PFSK-1 (cell line): ENCODE data around the gene TEX13D.

Experiments used
- POLR2AphosphoS5 ChIP-seq: IDR thresholded peaks from 2 replicates; pipeline ENCODE4 v1.6.1; 2012; ENCODE audit warnings: low read depth, mild to moderate bottlenecking, control low read depth, low read length, moderate library complexity
- TAF1 ChIP-seq: IDR thresholded peaks from 2 replicates; pipeline ENCODE4 v1.6.1; 2012; ENCODE audit warnings: low read length, control low read depth, borderline replicate concordance; ENCODE audit not compliant: insufficient read depth
- TF ChIP-seq, protein P1 (sequence below), 2 experiments: IDR thresholded peaks; 2 replicates each; pipeline versions ENCODE4 v1.6.1 to v1.8.0; 2011 to 2012; ENCODE audit warnings: low read depth in 2 of 2, low read length in 2 of 2, control low read depth in 1 of 2, inconsistent platforms in 1 of 2, mild to moderate bottlenecking in 1 of 2, moderate library complexity in 1 of 2; ENCODE audit not compliant: insufficient read depth in 1 of 2

DNA sequence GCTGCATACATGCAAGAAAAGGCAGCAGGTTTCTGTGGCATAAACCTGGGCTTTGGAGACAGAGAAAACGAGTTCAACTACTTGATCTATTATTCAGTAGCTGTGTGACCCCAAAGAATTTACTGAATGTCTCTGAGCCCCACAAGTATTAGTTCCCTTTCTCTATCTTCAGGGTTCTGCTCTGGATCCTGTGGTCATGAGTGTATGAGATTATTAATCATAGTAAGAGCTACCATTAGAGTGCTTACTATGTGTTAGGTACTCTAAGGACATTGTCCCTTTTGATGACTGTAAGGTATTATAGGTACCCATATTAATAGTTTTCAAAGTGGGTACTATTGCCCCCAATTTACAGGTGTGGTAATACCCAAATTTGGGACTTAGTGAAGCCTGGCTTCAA lies 5.5 kb downstream of the TEX13D start:
- TF ChIP-seq POLR2AphosphoS5 (no peak), TAF1 (no peak)
- TF ChIP-seq, protein P1, sequence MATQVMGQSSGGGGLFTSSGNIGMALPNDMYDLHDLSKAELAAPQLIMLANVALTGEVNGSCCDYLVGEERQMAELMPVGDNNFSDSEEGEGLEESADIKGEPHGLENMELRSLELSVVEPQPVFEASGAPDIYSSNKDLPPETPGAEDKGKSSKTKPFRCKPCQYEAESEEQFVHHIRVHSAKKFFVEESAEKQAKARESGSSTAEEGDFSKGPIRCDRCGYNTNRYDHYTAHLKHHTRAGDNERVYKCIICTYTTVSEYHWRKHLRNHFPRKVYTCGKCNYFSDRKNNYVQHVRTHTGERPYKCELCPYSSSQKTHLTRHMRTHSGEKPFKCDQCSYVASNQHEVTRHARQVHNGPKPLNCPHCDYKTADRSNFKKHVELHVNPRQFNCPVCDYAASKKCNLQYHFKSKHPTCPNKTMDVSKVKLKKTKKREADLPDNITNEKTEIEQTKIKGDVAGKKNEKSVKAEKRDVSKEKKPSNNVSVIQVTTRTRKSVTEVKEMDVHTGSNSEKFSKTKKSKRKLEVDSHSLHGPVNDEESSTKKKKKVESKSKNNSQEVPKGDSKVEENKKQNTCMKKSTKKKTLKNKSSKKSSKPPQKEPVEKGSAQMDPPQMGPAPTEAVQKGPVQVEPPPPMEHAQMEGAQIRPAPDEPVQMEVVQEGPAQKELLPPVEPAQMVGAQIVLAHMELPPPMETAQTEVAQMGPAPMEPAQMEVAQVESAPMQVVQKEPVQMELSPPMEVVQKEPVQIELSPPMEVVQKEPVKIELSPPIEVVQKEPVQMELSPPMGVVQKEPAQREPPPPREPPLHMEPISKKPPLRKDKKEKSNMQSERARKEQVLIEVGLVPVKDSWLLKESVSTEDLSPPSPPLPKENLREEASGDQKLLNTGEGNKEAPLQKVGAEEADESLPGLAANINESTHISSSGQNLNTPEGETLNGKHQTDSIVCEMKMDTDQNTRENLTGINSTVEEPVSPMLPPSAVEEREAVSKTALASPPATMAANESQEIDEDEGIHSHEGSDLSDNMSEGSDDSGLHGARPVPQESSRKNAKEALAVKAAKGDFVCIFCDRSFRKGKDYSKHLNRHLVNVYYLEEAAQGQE (IDR thresholded peaks at IDR 0.05; ENCODE audit: insufficient read depth in 1 of 2, low read depth in 2 of 2, low read length in 2 of 2), result no peak
